Stimulated activated CD4-positive, alpha-beta T cell treated with anti-CD3 and anti-CD28 coated beads, Interleukin-4, amount 100 ng/mL, for 48 hours (primary cell): ENCODE data around the gene PMPCA.
A peak's percentile ranks its signal among the peaks of the same experiment; 100 is the strongest.
"Not testable (repeated sequence)": the region's sequence is repeated elsewhere in the genome, so short reads cannot be mapped to it uniquely, and the experiment has no call there.

Source experiments
- DNase-seq, 2 donors: peaks; one replicate each; pipeline ENCODE4 v3.0.0-alpha.2; 2020; ENCODE audit warnings: low read depth in 2 of 2

Gene PMPCA

GRCh38 chr9:136394312-136395019, 16.0 kb upstream of the PMPCA start:
- no peak for DNase-seq

- DNase-seq: no peak
These were observed 15.5 kb upstream of the PMPCA start for GRCh38 chr9:136395020-136395340.

GRCh38 chr9:136395345-136396218, 14.9 kb upstream of the PMPCA start:
- DNase-seq: no peak

- no peak for DNase-seq
These were observed 14.3 kb upstream of the PMPCA start for GRCh38 chr9:136396219-136396515.

- DNase-seq: no peak
These were observed 12.8 kb upstream of the PMPCA start for GRCh38 chr9:136397643-136398042.

GRCh38 chr9:136398286-136398685, 12.2 kb upstream of the PMPCA start:
- DNase-seq: no peak

GRCh38 chr9:136399176-136400037, 11.1 kb upstream of the PMPCA start:
- DNase-seq: no peak

- DNase-seq: peak; percentile 82
These were observed 10.2 kb upstream of the PMPCA start, which contains the start of gene SNAPC4 for GRCh38 chr9:136400038-136400834. Gene SNAPC4 (minus strand): TSS chr9:136400170. CDS start chr9:136398428, 1,742 bp downstream.

GRCh38 chr9:136401173-136401922, 9.1 kb upstream of the PMPCA start:
- DNase-seq: no peak

- DNase-seq: no peak
These were observed 8.4 kb upstream of the PMPCA start for GRCh38 chr9:136402067-136402466.

GRCh38 chr9:136403538-136403914, 6.9 kb upstream of the PMPCA start:
- peak in 1 of 2 donors; percentile 68 for DNase-seq

GRCh38 chr9:136403915-136404800, 6.3 kb upstream of the PMPCA start:
- DNase-seq: peak in 1 of 2 donors; percentile 44

GRCh38 chr9:136404801-136405136, 5.7 kb upstream of the PMPCA start:
- no peak for DNase-seq

- no peak for DNase-seq
These were observed 5.0 kb upstream of the PMPCA start for GRCh38 chr9:136405481-136405880.

- DNase-seq: not testable (repeated sequence)
These were observed 4.6 kb upstream of the PMPCA start for GRCh38 chr9:136405904-136406303.

GRCh38 chr9:136407061-136407460, 3.4 kb upstream of the PMPCA start:
- not testable (repeated sequence) for DNase-seq

GRCh38 chr9:136407911-136408310, 2.5 kb upstream of the PMPCA start:
- DNase-seq: no peak

GRCh38 chr9:136409557-136410455, 652 bp upstream of the PMPCA start:
- no peak for DNase-seq

- DNase-seq: no peak
These were observed 920 bp downstream of the PMPCA start for GRCh38 chr9:136411378-136411777.
